Kidney (tissue), 14 donors: ENCODE data around the gene KRTAP9-6. TPM values are rescaled to one million over a fixed set of nuclear protein-coding genes. Genes with fewer than 3 reads are reported as not detected.

ENCODE experiments used
- DNase-seq, 5 donors: peaks; one replicate each; pipeline ENCODE4 v3.0.0-alpha.2; 2013 to 2020
- FAIRE-seq: peaks from 2 replicates; lab custom pipeline; 2012; peaks lifted over from hg19 to GRCh38; lab: Jason Lieb, UNC
- H3K27ac ChIP-seq, 2 donors: one replicate each; pipeline ENCODE4 v1.7.0; 2013; ENCODE audit warnings: low read depth in 2 of 2, low read length in 2 of 2, inconsistent platforms in 1 of 2
- H3K27me3 ChIP-seq: one replicate; pipeline ENCODE4 v1.7.1; 2013; ENCODE audit warnings: low read length, inconsistent platforms; ENCODE audit not compliant: control insufficient read depth, insufficient read depth
- H3K36me3 ChIP-seq, 3 donors: one replicate each; pipeline versions ENCODE4 v1.7.0 to v1.7.1; 2013; ENCODE audit warnings: low read length in 3 of 3, control low read depth in 1 of 3, inconsistent platforms in 1 of 3; ENCODE audit not compliant: insufficient read depth in 3 of 3, control insufficient read depth in 2 of 3
- H3K4me1 ChIP-seq, 3 donors: one replicate each; pipeline versions ENCODE4 v1.7.0 to v1.7.1; 2013; ENCODE audit warnings: low read length in 3 of 3, inconsistent platforms in 1 of 3, low read depth in 1 of 3; ENCODE audit not compliant: control insufficient read depth in 2 of 3, insufficient read depth in 2 of 3
- H3K4me3 ChIP-seq, 3 donors: one replicate each; pipeline versions ENCODE4 v1.7.0 to v1.8.1; 2013; ENCODE audit warnings: low read length in 3 of 3, control low read depth in 1 of 3, inconsistent platforms in 1 of 3
- H3K9ac ChIP-seq, 3 donors: one replicate each; pipeline versions ENCODE4 v1.7.0 to v1.7.1; 2013; ENCODE audit warnings: low read length in 3 of 3, control low read depth in 1 of 3, inconsistent platforms in 1 of 3
- H3K9me3 ChIP-seq, 3 donors: one replicate each; pipeline versions ENCODE4 v1.7.0 to v1.7.1; 2013; ENCODE audit warnings: low read length in 3 of 3, control low read depth in 1 of 3, inconsistent platforms in 1 of 3; ENCODE audit not compliant: control insufficient read depth in 2 of 3, insufficient read depth in 1 of 3
- intact Hi-C: fragments of 100-400 bp; cut with DNase I; formaldehyde crosslinking; loops from one replicate; pipeline ENCODE4 v1.11.1; 2022
- polyA plus RNA-seq: library from polyadenylated mRNA; stranded (reverse); fragments of 350-450 nt; fragmentation: Illumina TruSeq; extraction: RNeasy Lipid Tissue Mini Kit (QIAGEN cat#74804); gene quantifications from one replicate; pipeline ENCODE4 v1.2.3, GENCODE V29; 2014; ENCODE audit warnings: low read depth, low replicate concordance; ENCODE audit not compliant: insufficient read depth
- total RNA-seq: library from RNA; stranded (reverse); fragmentation: NEBNext Ultra II Directional; extraction: Animal tissue kit (Norgen Biotek cat#: 25700); gene quantifications from one replicate; pipeline ENCODE4 v1.2.1, GENCODE V29; 2021
- TF ChIP-seq, protein P1 (sequence below): IDR thresholded peaks from 3 replicates; pipeline ENCODE4 v1.5.1; 2012; ENCODE audit warnings: mild to moderate bottlenecking, moderate library complexity, borderline replicate concordance; ENCODE audit not compliant: insufficient read depth; ENCODE audit errors: extremely low read depth
- donor health status: control.
- donor health status: control.
- donor health status: control.
- donor health status: control.
- donor health status: control.
- donor health status: DM: yes; HTN: yes; CAD: no.
- donor health status: Normal renal cell carcinoma (clear cell type).

Gene KRTAP9-6
- total and polyA plus RNA-seq, 2 donors from 2014 or later: not detected

DNA sequence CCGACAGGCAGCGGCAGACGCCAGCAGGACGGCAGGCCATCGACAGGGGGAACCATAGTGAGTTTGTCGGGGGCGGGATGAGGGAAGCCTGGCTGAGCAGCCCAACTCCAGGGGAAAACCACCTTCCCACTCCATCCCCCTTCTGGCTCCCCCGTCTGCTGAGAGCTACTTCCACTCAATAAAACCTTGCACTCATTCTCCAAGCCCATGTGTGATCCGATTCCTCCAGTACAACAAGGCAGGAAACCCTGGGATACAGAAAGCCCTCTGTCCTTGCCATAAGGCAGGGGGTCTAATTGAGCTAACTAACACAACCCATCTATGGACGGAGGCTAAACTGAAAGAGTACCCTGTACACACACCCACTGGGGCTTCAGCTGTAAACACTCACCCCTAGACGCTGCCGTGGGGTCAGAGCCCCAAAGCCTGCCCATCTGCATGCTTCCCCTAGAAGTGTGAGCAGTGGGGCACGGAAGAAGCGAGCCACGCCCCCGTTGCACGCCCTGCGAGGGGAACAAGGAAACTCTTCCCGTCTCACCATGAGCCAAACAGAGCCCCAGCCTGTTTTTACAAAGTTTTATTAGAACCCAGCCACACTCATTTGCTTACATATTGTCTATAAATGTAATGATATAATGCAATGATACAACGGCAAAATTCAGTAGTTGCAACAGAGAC lies 33.4 kb downstream of the KRTAP9-6 start:
- DNase-seq (no peak), FAIRE-seq (no peak)
- H3K4me3 ChIP-seq: no peak overlapping the region
- intact Hi-C loops: no loop called here
- no peaks in the 10 kb centered on the region for H3K9me3 ChIP-seq
- TF ChIP-seq, protein P1, sequence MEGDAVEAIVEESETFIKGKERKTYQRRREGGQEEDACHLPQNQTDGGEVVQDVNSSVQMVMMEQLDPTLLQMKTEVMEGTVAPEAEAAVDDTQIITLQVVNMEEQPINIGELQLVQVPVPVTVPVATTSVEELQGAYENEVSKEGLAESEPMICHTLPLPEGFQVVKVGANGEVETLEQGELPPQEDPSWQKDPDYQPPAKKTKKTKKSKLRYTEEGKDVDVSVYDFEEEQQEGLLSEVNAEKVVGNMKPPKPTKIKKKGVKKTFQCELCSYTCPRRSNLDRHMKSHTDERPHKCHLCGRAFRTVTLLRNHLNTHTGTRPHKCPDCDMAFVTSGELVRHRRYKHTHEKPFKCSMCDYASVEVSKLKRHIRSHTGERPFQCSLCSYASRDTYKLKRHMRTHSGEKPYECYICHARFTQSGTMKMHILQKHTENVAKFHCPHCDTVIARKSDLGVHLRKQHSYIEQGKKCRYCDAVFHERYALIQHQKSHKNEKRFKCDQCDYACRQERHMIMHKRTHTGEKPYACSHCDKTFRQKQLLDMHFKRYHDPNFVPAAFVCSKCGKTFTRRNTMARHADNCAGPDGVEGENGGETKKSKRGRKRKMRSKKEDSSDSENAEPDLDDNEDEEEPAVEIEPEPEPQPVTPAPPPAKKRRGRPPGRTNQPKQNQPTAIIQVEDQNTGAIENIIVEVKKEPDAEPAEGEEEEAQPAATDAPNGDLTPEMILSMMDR: no peak
- H3K27me3 ChIP-seq: no peaks in the 10 kb centered on the region
- no peak overlapping the region for H3K9ac ChIP-seq
- no peak overlapping the region for H3K27ac ChIP-seq
- H3K4me1 ChIP-seq: no peaks in the 10 kb centered on the region
- H3K36me3 ChIP-seq: no peaks in the 10 kb centered on the region

DNA sequence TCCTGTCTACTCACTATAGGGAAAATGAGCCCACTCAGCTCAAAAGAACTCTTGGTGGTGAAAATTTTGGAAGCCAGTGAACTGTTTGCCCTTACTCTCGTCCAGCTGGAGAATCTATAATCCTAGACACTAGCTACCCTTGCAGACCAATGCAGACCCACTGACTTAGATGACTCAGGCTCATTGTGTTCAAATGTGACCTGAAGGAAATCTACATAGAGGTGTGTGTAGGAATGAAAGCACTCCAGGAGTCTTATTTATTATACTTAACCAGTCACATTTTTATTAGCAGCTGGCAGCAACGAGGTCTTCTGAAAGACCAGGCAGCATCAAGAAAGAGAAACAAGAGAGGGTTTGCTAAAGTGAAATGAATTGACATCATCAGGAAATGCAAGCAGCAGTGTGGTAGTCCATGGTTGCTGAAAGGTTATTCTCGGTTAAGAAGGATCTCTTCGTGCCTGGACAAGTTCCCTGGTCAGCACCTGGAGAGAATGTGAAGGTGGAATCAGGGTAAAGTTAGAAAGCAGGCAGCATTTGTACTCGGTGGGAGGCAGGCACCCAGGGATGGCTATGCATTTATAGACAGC lies 36.1 kb downstream of the KRTAP9-6 start:
- intact Hi-C loops: no loop called here
- FAIRE-seq (no peak), DNase-seq (no peak)
- H3K27ac ChIP-seq: no peak overlapping the region
- TF ChIP-seq, protein P1: no peak
- no peaks in the 10 kb centered on the region for H3K27me3 ChIP-seq
- H3K36me3 ChIP-seq: no peaks in the 10 kb centered on the region
- H3K9me3 ChIP-seq: no peaks in the 10 kb centered on the region
- H3K9ac ChIP-seq: no peak overlapping the region
- no peaks in the 10 kb centered on the region for H3K4me1 ChIP-seq
- H3K4me3 ChIP-seq: no peak overlapping the region

DNA sequence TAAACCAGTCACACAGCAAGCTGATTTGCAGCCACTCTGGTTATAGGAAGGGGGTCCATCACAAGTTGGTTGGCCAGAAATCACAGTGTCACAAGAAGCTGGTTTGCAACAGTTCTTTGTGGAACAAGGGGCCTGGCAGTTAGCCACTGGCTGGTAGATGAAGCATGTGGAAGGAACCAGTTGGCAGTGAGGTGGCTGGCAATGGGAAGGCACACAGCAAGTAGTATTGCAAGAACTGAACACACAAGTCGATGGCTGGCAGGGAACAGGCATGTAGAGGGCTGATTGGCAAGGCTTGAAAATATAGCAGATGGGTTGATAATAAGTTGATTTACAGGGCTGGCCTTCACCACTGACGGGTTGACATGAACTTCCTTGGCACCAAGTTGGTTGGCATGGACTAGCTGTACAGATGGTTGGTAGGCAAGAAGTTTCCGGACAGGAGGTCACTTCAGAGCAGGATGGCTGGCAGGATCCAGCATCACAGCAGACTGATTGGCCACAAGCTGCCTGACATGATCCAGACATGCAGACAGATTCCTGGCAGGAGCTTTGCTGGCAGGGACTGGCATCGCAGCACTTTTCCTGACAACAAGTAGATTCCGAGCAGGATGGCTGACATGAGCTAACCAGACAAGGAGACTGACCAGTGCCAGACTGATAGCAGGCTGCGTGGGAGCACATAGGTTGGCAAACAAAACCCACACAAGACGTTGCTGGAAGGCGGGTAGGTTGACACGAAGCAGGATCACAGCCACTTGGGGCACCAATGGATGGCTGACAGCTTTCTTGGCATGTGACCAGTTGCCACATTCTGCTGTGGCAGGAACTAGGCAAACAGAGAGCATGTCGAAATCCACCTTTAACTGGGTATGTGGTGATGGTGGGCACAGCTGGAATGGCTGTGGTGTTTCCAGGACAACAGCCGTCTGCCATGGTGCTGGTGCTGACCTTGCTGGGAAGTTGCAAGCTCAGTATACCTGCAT lies 37.0 kb downstream of the KRTAP9-6 start, which contains the start of gene KRTAP29-1:
Gene KRTAP29-1 (minus strand): TSS at position 936 of the 986 bp plus-strand sequence. CDS start 0 bp downstream, at position 936.
- H3K27ac ChIP-seq: no peak within 1 kb of the TSS
- FAIRE-seq: no peak

More for the DNA sequence above, 37.0 kb downstream of the KRTAP9-6 start, which contains the start of gene KRTAP29-1:
- H3K9ac ChIP-seq: no peak within 1 kb of the TSS
- H3K27me3 ChIP-seq: no peaks in the 10 kb centered on the region
- no peaks in the 10 kb centered on the region for H3K9me3 ChIP-seq
- intact Hi-C loops: no loop called here
- DNase-seq: no peak
- TF ChIP-seq, protein P1: no peak
- no peaks in the 10 kb centered on the region for H3K36me3 ChIP-seq
- no peaks in the 10 kb centered on the region for H3K4me1 ChIP-seq
- H3K4me3 ChIP-seq: no peak within 1 kb of the TSS
